HepG2 (cell line): ENCODE results near the gene SCYL1. TPM values are rescaled to one million over a fixed set of nuclear protein-coding genes. Genes with fewer than 3 reads are reported as not detected.

ENCODE experiments used
- CBX2 ChIP-seq, 2 experiments: fragments of 200-600 bp in 1 of 2; sonication (generic); formaldehyde crosslinking in 1 of 2; IDR thresholded peaks; 2 replicates each; pipeline versions ENCODE4 v1.7.0 to v1.8.1; 2018 to 2022; ENCODE audit warnings: low read depth in 2 of 2, low read length in 1 of 2, mild to moderate bottlenecking in 1 of 2, missing genetic modification reagents in 1 of 2
- ERF ChIP-seq: IDR thresholded peaks from 2 replicates; pipeline ENCODE4 v1.6.1; 2018; ENCODE audit warnings: missing biosample characterization, missing genetic modification reagents
- FOXC1 ChIP-seq: sonication (generic); formaldehyde crosslinking; IDR thresholded peaks from 2 replicates; pipeline ENCODE4 v1.8.0; 2022; ENCODE audit warnings: mild to moderate bottlenecking, missing genetic modification reagents, borderline replicate concordance
- GLI4 ChIP-seq: sonication (generic); formaldehyde crosslinking; IDR thresholded peaks from 2 replicates; pipeline ENCODE4 v1.5.1; 2020; ENCODE audit warnings: missing genetic modification reagents, mild to moderate bottlenecking, moderate library complexity, borderline replicate concordance
- JDP2 ChIP-seq: sonication (generic); formaldehyde crosslinking; IDR thresholded peaks from 2 replicates; pipeline ENCODE4 v1.8.1; 2022; ENCODE audit warnings: missing genetic modification reagents, borderline replicate concordance
- JUNB ChIP-seq: sonication (generic); formaldehyde crosslinking; IDR thresholded peaks from 2 replicates; pipeline ENCODE4 v1.8.0; 2022; ENCODE audit warnings: missing genetic modification reagents, mild to moderate bottlenecking, borderline replicate concordance
- REXO4 ChIP-seq: sonication (generic); formaldehyde crosslinking; IDR thresholded peaks from 2 replicates; pipeline ENCODE4 v1.8.0; 2022; ENCODE audit warnings: missing genetic modification reagents, mild to moderate bottlenecking, borderline replicate concordance
- SALL1 ChIP-seq: sonication (generic); formaldehyde crosslinking; IDR thresholded peaks from 2 replicates; pipeline ENCODE4 v1.8.0; 2022; ENCODE audit warnings: mild to moderate bottlenecking, missing genetic modification reagents
- SETDB1 ChIP-seq: sonication (generic); formaldehyde crosslinking; IDR thresholded peaks from 2 replicates; pipeline ENCODE4 v1.5.1; 2020; ENCODE audit warnings: missing genetic modification reagents, mild to moderate bottlenecking, borderline replicate concordance
- YEATS2 ChIP-seq: sonication (generic); formaldehyde crosslinking; IDR thresholded peaks from 2 replicates; pipeline ENCODE4 v1.4.0; 2020; ENCODE audit warnings: missing genetic modification reagents, borderline replicate concordance
- ZNF12 ChIP-seq: sonication (generic); formaldehyde crosslinking; IDR thresholded peaks from 2 replicates; pipeline ENCODE4 v1.5.0; 2020; ENCODE audit warnings: missing genetic modification reagents
- ZNF256 ChIP-seq: sonication (generic); formaldehyde crosslinking; conservative IDR thresholded peaks from 2 replicates; pipeline ENCODE4 v1.4.0; 2020; ENCODE audit warnings: missing genetic modification reagents
- ZNF30 ChIP-seq: sonication (generic); formaldehyde crosslinking; IDR thresholded peaks from 2 replicates; pipeline ENCODE4 v1.5.0; 2020; ENCODE audit warnings: mild to moderate bottlenecking, missing genetic modification reagents
- ZNF337 ChIP-seq: sonication (generic); formaldehyde crosslinking; IDR thresholded peaks from 2 replicates; pipeline ENCODE4 v1.5.1; 2020; ENCODE audit warnings: missing genetic modification reagents, low read depth, mild to moderate bottlenecking, borderline replicate concordance
- ZNF615 ChIP-seq: sonication (generic); formaldehyde crosslinking; IDR thresholded peaks from 2 replicates; pipeline ENCODE4 v1.5.0; 2020; ENCODE audit warnings: mild to moderate bottlenecking, missing genetic modification reagents, borderline replicate concordance
- ZNF83 ChIP-seq: sonication (generic); formaldehyde crosslinking; IDR thresholded peaks from 2 replicates; pipeline ENCODE4 v1.4.0; 2020; ENCODE audit warnings: missing genetic modification reagents, mild to moderate bottlenecking, borderline replicate concordance
- polyA plus RNA-seq, 8 experiments: library from polyadenylated mRNA; depleted of rRNA in 3 of 8; stranded (reverse) in 7 of 8; unstranded in 1 of 8; fragments of >200 nt; fragmentation: Illumina TruSeq in 4 of 8; extraction: Trizol in 4 of 8; gene quantifications; 2 replicates each; pipeline versions ENCODE4 v1.2.1 to v1.2.3, GENCODE V29; 2011 to 2016; ENCODE audit warnings: low read depth in 4 of 8, missing spikeins in 1 of 8, mixed read lengths in 1 of 8; ENCODE audit not compliant: insufficient read depth in 1 of 8
- total RNA-seq, 5 experiments: library from RNA; depleted of rRNA; stranded (reverse); fragments of >200 nt; fragmentation: Illumina TruSeq; extraction: Trizol; gene quantifications; 2 replicates each; pipeline ENCODE4 v1.2.3, GENCODE V29; 2016; ENCODE audit warnings: low read depth in 1 of 5
- TF ChIP-seq, protein P1 (sequence below): sonication (generic); formaldehyde crosslinking; IDR thresholded peaks from 2 replicates; pipeline ENCODE4 v1.4.0; 2020; ENCODE audit warnings: low read depth, missing genetic modification reagents
- TF ChIP-seq, protein P2 (sequence below): sonication (generic); formaldehyde crosslinking; IDR thresholded peaks from 2 replicates; pipeline ENCODE4 v1.5.0; 2020; ENCODE audit warnings: missing genetic modification reagents, mild to moderate bottlenecking, borderline replicate concordance
- TF ChIP-seq, protein P3 (sequence below): sonication (generic); formaldehyde crosslinking; IDR thresholded peaks from 2 replicates; pipeline ENCODE4 v1.4.0; 2020; ENCODE audit warnings: missing genetic modification reagents; ENCODE audit errors: not compliant biosample characterization
- TF ChIP-seq, protein P4 (sequence below): sonication (generic); formaldehyde crosslinking; IDR thresholded peaks from 2 replicates; pipeline ENCODE4 v1.5.1; 2020; ENCODE audit warnings: missing genetic modification reagents, mild to moderate bottlenecking, borderline replicate concordance

The SCYL1 gene
- total and polyA plus RNA-seq, 2 of the 13 experiments (the other 11 are each of a cell fraction or from before 2014, with no cell fraction given), result 65.9 to 103 TPM

DNA sequence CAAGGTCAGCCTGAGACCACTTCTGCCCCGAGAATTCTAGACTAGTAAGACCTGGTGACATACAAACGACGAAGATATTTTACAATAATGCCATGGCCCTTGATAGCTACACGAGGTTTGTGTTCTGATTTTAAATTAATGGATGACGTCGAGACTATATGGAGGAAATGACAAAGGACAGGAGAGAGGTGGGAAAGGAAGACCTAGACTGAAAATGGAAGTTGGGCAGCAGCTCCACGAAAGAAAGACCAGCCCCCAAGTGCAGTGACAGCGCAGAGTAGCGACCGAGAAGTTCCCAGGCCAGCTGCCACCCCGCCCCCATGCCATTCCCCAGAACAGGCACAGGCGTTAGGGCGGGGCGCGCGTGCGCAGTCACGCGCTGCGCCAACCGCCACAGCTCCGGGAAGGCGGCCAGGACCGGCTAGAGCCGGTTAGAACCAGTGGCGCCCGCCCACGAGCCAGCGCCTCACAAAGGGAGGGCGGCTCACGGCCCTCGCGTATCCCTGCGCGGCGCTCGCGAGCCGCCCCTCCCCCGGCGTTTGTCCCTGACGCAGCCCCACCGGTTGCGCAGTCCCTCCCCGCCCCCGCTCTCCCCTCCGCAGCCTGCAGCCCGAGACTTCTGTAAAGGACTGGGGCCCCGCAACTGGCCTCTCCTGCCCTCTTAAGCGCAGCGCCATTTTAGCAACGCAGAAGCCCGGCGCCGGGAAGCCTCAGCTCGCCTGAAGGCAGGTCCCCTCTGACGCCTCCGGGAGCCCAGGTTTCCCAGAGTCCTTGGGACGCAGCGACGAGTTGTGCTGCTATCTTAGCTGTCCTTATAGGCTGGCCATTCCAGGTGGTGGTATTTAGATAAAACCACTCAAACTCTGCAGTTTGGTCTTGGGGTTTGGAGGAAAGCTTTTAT lies 27.5 kb upstream of the SCYL1 start (continued):
- TF ChIP-seq, protein P1, sequence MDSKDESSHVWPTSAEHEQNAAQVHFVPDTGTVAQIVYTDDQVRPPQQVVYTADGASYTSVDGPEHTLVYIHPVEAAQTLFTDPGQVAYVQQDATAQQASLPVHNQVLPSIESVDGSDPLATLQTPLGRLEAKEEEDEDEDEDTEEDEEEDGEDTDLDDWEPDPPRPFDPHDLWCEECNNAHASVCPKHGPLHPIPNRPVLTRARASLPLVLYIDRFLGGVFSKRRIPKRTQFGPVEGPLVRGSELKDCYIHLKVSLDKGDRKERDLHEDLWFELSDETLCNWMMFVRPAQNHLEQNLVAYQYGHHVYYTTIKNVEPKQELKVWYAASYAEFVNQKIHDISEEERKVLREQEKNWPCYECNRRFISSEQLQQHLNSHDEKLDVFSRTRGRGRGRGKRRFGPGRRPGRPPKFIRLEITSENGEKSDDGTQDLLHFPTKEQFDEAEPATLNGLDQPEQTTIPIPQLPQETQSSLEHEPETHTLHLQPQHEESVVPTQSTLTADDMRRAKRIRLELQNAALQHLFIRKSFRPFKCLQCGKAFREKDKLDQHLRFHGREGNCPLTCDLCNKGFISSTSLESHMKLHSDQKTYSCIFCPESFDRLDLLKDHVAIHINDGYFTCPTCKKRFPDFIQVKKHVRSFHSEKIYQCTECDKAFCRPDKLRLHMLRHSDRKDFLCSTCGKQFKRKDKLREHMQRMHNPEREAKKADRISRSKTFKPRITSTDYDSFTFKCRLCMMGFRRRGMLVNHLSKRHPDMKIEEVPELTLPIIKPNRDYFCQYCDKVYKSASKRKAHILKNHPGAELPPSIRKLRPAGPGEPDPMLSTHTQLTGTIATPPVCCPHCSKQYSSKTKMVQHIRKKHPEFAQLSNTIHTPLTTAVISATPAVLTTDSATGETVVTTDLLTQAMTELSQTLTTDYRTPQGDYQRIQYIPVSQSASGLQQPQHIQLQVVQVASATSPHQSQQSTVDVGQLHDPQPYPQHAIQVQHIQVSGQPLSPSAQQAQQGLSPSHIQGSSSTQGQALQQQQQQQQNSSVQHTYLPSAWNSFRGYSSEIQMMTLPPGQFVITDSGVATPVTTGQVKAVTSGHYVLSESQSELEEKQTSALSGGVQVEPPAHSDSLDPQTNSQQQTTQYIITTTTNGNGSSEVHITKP (CRISPR knock-in tag), result no peak; the same call in 1 of the 2 replicates
- TF ChIP-seq JDP2 (no peak), ZNF337 (0 out of 2 replicates have a peak, but pooled peaks have one; percentile 31), ZNF256 (no peak), SETDB1 (CRISPR knock-in tag) (no peak), JUNB (CRISPR knock-in tag) (no peak), CBX2 (IDR thresholded peaks at IDR 0.05; ENCODE audit: low read depth, low read length) (no peak), CBX2 (CRISPR knock-in tag; IDR thresholded peaks at IDR 0.05; ENCODE audit: low read depth) (no peak), ZNF12 (CRISPR knock-in tag) (peak; percentile 54; the same call in 1 of the 2 replicates), SALL1 (CRISPR knock-in tag) (peak; percentile 94), FOXC1 (CRISPR knock-in tag) (peak; percentile 84), ERF (CRISPR knock-in tag) (peak; percentile 93), ZNF83 (CRISPR knock-in tag) (no peak), GLI4 (no peak), ZNF615 (CRISPR knock-in tag) (no peak), ZNF30 (CRISPR knock-in tag) (no peak; the same call in 1 of the 2 replicates), YEATS2 (CRISPR knock-in tag) (peak; percentile 90), REXO4 (no peak)
- TF ChIP-seq, protein P2, sequence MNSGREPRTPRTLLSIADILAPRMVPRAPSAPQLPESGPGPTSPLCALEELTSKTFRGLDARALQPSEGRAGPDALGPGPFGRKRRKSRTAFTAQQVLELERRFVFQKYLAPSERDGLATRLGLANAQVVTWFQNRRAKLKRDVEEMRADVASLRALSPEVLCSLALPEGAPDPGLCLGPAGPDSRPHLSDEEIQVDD (CRISPR knock-in tag), result no peak
- TF ChIP-seq, protein P3, sequence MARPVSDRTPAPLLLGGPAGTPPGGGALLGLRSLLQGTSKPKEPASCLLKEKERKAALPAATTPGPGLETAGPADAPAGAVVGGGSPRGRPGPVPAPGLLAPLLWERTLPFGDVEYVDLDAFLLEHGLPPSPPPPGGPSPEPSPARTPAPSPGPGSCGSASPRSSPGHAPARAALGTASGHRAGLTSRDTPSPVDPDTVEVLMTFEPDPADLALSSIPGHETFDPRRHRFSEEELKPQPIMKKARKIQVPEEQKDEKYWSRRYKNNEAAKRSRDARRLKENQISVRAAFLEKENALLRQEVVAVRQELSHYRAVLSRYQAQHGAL (CRISPR knock-in tag), result no peak
- TF ChIP-seq, protein P4, sequence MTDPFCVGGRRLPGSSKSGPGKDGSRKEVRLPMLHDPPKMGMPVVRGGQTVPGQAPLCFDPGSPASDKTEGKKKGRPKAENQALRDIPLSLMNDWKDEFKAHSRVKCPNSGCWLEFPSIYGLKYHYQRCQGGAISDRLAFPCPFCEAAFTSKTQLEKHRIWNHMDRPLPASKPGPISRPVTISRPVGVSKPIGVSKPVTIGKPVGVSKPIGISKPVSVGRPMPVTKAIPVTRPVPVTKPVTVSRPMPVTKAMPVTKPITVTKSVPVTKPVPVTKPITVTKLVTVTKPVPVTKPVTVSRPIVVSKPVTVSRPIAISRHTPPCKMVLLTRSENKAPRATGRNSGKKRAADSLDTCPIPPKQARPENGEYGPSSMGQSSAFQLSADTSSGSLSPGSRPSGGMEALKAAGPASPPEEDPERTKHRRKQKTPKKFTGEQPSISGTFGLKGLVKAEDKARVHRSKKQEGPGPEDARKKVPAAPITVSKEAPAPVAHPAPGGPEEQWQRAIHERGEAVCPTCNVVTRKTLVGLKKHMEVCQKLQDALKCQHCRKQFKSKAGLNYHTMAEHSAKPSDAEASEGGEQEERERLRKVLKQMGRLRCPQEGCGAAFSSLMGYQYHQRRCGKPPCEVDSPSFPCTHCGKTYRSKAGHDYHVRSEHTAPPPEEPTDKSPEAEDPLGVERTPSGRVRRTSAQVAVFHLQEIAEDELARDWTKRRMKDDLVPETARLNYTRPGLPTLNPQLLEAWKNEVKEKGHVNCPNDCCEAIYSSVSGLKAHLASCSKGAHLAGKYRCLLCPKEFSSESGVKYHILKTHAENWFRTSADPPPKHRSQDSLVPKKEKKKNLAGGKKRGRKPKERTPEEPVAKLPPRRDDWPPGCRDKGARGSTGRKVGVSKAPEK, result no peak
